ENCODE results near the gene TJAP1. TPM values are rescaled to one million over a fixed set of nuclear protein-coding genes. Genes with fewer than 3 reads are reported as not detected.

The TJAP1 gene
- polyA plus RNA-seq, 1 donor (not counting 4 experiments of a cell fraction or from before 2014, with no cell fraction given) = 23.3 TPM

GRCh38 chr6:43504756-43505593, 27.6 kb downstream of the TJAP1 start:
- dilution Hi-C loops (cut with MboI; ENCODE audit: extremely low pct_ligation_motif_present, low sequenced_read_pairs) = no loop called here

DNA sequence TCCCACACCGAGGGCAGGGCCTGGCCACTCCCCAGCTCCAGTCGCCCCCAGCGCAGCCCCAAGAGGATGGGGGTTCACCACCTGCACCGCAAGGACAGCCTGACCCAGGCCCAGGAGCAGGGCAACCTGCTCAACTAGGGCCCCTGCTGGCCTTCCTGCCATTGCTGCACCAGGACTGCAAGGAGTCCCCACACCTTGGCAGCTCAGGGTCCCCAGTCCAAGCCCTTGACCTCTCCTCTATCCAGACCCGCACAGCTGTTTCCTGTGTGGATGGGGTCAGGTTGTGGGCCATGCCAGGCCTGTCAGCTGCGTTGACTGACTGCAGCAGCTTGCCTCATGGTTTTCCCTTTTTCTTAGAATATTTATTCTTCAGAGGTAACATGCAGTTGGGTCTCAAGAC, 28.3 kb downstream of the TJAP1 start:
- Histone ChIP-seq H4K20me1 (ENCODE audit: control insufficient read depth, extremely low read depth, insufficient read depth, low read length) (no peaks in the 10 kb centered on the region), H3K4me2 (ENCODE audit: control insufficient read depth, extremely low read depth, insufficient read depth, low read depth, low read length) (no peak overlapping the region), H3K27ac (ENCODE audit: control insufficient read depth, insufficient read depth, low read length) (no peak overlapping the region), H3K9me1 (ENCODE audit: control insufficient read depth, extremely low read depth, insufficient read depth, low read length) (no peaks in the 10 kb centered on the region), H3K4me1 (ENCODE audit: control insufficient read depth, extremely low read depth, insufficient read depth, low read length) (peaks cover 14% of the 10 kb centered on the region), H3K79me2 (ENCODE audit: control insufficient read depth, insufficient read depth, low read length) (no peaks in the 10 kb centered on the region), H3K9me3 (ENCODE audit: control insufficient read depth, low read depth, low read length) (no peaks in the 10 kb centered on the region), H3K9ac (ENCODE audit: control insufficient read depth, extremely low read depth, insufficient read depth, low read length) (no peak overlapping the region), H2AFZ (ENCODE audit: control insufficient read depth, low read length) (no peak overlapping the region), H3K4me3 (ENCODE audit: control insufficient read depth in 2 of 3, extremely low read depth in 1 of 3, insufficient read depth in 2 of 3, low read depth in 1 of 3, low read length in 3 of 3) (no peak overlapping the region), H3K27me3 (ENCODE audit: control insufficient read depth, extremely low read depth, insufficient read depth, low read length) (peaks cover 10% of the 10 kb centered on the region), H3K36me3 (ENCODE audit: control insufficient read depth in 2 of 2, extremely low read depth in 1 of 2, insufficient read depth in 2 of 2, low read length in 2 of 2) (peaks cover 27 to 31% of the 10 kb centered on the region in 2 experiments)
- no peak for FAIRE-seq
- no peak for TF ChIP-seq EZH2 (IDR thresholded peaks at IDR 0.05; ENCODE audit: low read length)
- TF ChIP-seq, protein P1, sequence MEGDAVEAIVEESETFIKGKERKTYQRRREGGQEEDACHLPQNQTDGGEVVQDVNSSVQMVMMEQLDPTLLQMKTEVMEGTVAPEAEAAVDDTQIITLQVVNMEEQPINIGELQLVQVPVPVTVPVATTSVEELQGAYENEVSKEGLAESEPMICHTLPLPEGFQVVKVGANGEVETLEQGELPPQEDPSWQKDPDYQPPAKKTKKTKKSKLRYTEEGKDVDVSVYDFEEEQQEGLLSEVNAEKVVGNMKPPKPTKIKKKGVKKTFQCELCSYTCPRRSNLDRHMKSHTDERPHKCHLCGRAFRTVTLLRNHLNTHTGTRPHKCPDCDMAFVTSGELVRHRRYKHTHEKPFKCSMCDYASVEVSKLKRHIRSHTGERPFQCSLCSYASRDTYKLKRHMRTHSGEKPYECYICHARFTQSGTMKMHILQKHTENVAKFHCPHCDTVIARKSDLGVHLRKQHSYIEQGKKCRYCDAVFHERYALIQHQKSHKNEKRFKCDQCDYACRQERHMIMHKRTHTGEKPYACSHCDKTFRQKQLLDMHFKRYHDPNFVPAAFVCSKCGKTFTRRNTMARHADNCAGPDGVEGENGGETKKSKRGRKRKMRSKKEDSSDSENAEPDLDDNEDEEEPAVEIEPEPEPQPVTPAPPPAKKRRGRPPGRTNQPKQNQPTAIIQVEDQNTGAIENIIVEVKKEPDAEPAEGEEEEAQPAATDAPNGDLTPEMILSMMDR (optimal IDR thresholded peaks at IDR 0.05 in 1 of 3, IDR thresholded peaks at IDR 0.05 in 1 of 3, conservative IDR thresholded peaks at IDR 0.05 in 1 of 3; ENCODE audit: extremely low read depth in 1 of 3, insufficient read depth in 2 of 3, low read length in 3 of 3) = no peak
- dilution Hi-C loops (cut with MboI; ENCODE audit: extremely low pct_ligation_motif_present, low sequenced_read_pairs) = no loop called here
- DNase-seq (ENCODE audit: low read depth, low spot score) = no peak

More at GRCh38 chr6:43504756-43505593, 27.6 kb downstream of the TJAP1 start:
- peaks cover 33 to 37% of the 10 kb centered on the region in 2 experiments for H3K36me3 ChIP-seq (ENCODE audit: control insufficient read depth in 2 of 2, extremely low read depth in 1 of 2, insufficient read depth in 2 of 2, low read length in 2 of 2)
- TF ChIP-seq, protein P1 (optimal IDR thresholded peaks at IDR 0.05 in 1 of 3, IDR thresholded peaks at IDR 0.05 in 1 of 3, conservative IDR thresholded peaks at IDR 0.05 in 1 of 3; ENCODE audit: extremely low read depth in 1 of 3, insufficient read depth in 2 of 3, low read length in 3 of 3) = no peak
- no peak for TF ChIP-seq EZH2 (IDR thresholded peaks at IDR 0.05; ENCODE audit: low read length)
- H3K4me3 ChIP-seq (ENCODE audit: control insufficient read depth in 2 of 3, extremely low read depth in 1 of 3, insufficient read depth in 2 of 3, low read depth in 1 of 3, low read length in 3 of 3) = no peak overlapping the region
- no peak overlapping the region for H3K9ac ChIP-seq (ENCODE audit: control insufficient read depth, extremely low read depth, insufficient read depth, low read length)
- H3K9me3 ChIP-seq (ENCODE audit: control insufficient read depth, low read depth, low read length) = no peaks in the 10 kb centered on the region
- no peaks in the 10 kb centered on the region for H4K20me1 ChIP-seq (ENCODE audit: control insufficient read depth, extremely low read depth, insufficient read depth, low read length)
- H3K4me1 ChIP-seq (ENCODE audit: control insufficient read depth, extremely low read depth, insufficient read depth, low read length) = peaks cover 9% of the 10 kb centered on the region
- no peaks in the 10 kb centered on the region for H3K79me2 ChIP-seq (ENCODE audit: control insufficient read depth, insufficient read depth, low read length)
- DNase-seq (ENCODE audit: low read depth, low spot score) = no peak
- H2AFZ ChIP-seq (ENCODE audit: control insufficient read depth, low read length) = no peak overlapping the region
- no peak overlapping the region for H3K4me2 ChIP-seq (ENCODE audit: control insufficient read depth, extremely low read depth, insufficient read depth, low read depth, low read length)
- no peaks in the 10 kb centered on the region for H3K9me1 ChIP-seq (ENCODE audit: control insufficient read depth, extremely low read depth, insufficient read depth, low read length)
- H3K27me3 ChIP-seq (ENCODE audit: control insufficient read depth, extremely low read depth, insufficient read depth, low read length) = peaks cover 10% of the 10 kb centered on the region
- no peak for FAIRE-seq
- H3K27ac ChIP-seq (ENCODE audit: control insufficient read depth, insufficient read depth, low read length) = no peak overlapping the region

All from keratinocyte (primary cell).